ENCODE data around the gene TECTB.

Gene TECTB

GRCh38 chr10:112274831-112275230 is 8.4 kb upstream of the TECTB start:
- Histone ChIP-seq H3K4me3 (ENCODE audit: low read depth in 1 of 2, low read length in 2 of 2) (no peak overlapping the region), H3K4me1 (ENCODE audit: control insufficient read depth in 1 of 2, insufficient read depth in 2 of 2, low read length in 2 of 2) (no peaks in the 10 kb centered on the region), H3K27me3 (ENCODE audit: low read depth, low read length) (no peaks in the 10 kb centered on the region), H3K36me3 (ENCODE audit: control insufficient read depth in 1 of 2, insufficient read depth in 2 of 2, low read length in 2 of 2) (no peaks in the 10 kb centered on the region), H3K27ac (ENCODE audit: low read length) (no peak overlapping the region), H3K9me3 (ENCODE audit: control insufficient read depth in 1 of 2, low read length in 2 of 2) (no peaks in the 10 kb centered on the region)

GRCh38 chr10:112275512-112276245 is 7.5 kb upstream of the TECTB start:
- Histone ChIP-seq H3K9me3 (ENCODE audit: control insufficient read depth in 1 of 2, low read length in 2 of 2) (no peaks in the 10 kb centered on the region), H3K4me1 (ENCODE audit: control insufficient read depth in 1 of 2, insufficient read depth in 2 of 2, low read length in 2 of 2) (no peaks in the 10 kb centered on the region), H3K36me3 (ENCODE audit: control insufficient read depth in 1 of 2, insufficient read depth in 2 of 2, low read length in 2 of 2) (no peaks in the 10 kb centered on the region), H3K27ac (ENCODE audit: low read length) (no peak overlapping the region), H3K27me3 (ENCODE audit: low read depth, low read length) (no peaks in the 10 kb centered on the region), H3K4me3 (ENCODE audit: low read depth in 1 of 2, low read length in 2 of 2) (no peak overlapping the region)

- Histone ChIP-seq H3K4me3 (ENCODE audit: low read depth in 1 of 2, low read length in 2 of 2) (no peak overlapping the region), H3K36me3 (ENCODE audit: control insufficient read depth in 1 of 2, insufficient read depth in 2 of 2, low read length in 2 of 2) (no peaks in the 10 kb centered on the region), H3K27me3 (ENCODE audit: low read depth, low read length) (no peaks in the 10 kb centered on the region), H3K4me1 (ENCODE audit: control insufficient read depth in 1 of 2, insufficient read depth in 2 of 2, low read length in 2 of 2) (no peaks in the 10 kb centered on the region), H3K9me3 (ENCODE audit: control insufficient read depth in 1 of 2, low read length in 2 of 2) (peaks cover 0 to 3% of the 10 kb centered on the region in 2 donors), H3K27ac (ENCODE audit: low read length) (no peak overlapping the region)
Measured at GRCh38 chr10:112278871-112279270, 4.3 kb upstream of the TECTB start.

GRCh38 chr10:112279433-112279832 is 3.8 kb upstream of the TECTB start:
- no peak overlapping the region for H3K27ac ChIP-seq (ENCODE audit: low read length)
- H3K27me3 ChIP-seq (ENCODE audit: low read depth, low read length): no peaks in the 10 kb centered on the region
- peaks cover 0 to 3% of the 10 kb centered on the region in 2 donors for H3K9me3 ChIP-seq (ENCODE audit: control insufficient read depth in 1 of 2, low read length in 2 of 2)
- H3K4me1 ChIP-seq (ENCODE audit: control insufficient read depth in 1 of 2, insufficient read depth in 2 of 2, low read length in 2 of 2): no peaks in the 10 kb centered on the region
- no peak overlapping the region for H3K4me3 ChIP-seq (ENCODE audit: low read depth in 1 of 2, low read length in 2 of 2)
- H3K36me3 ChIP-seq (ENCODE audit: control insufficient read depth in 1 of 2, insufficient read depth in 2 of 2, low read length in 2 of 2): no peaks in the 10 kb centered on the region

GRCh38 chr10:112280205-112280921 is 2.8 kb upstream of the TECTB start:
- H3K4me1 ChIP-seq (ENCODE audit: control insufficient read depth in 1 of 2, insufficient read depth in 2 of 2, low read length in 2 of 2): no peaks in the 10 kb centered on the region
- no peaks in the 10 kb centered on the region for H3K27me3 ChIP-seq (ENCODE audit: low read depth, low read length)
- H3K4me3 ChIP-seq (ENCODE audit: low read depth in 1 of 2, low read length in 2 of 2): no peak overlapping the region
- no peak overlapping the region for H3K27ac ChIP-seq (ENCODE audit: low read length)
- H3K36me3 ChIP-seq (ENCODE audit: control insufficient read depth in 1 of 2, insufficient read depth in 2 of 2, low read length in 2 of 2): no peaks in the 10 kb centered on the region
- peaks cover 0 to 3% of the 10 kb centered on the region in 2 donors for H3K9me3 ChIP-seq (ENCODE audit: control insufficient read depth in 1 of 2, low read length in 2 of 2)

- Histone ChIP-seq H3K9me3 (ENCODE audit: control insufficient read depth in 1 of 2, low read length in 2 of 2) (peaks cover 0 to 3% of the 10 kb centered on the region in 2 donors), H3K36me3 (ENCODE audit: control insufficient read depth in 1 of 2, insufficient read depth in 2 of 2, low read length in 2 of 2) (no peaks in the 10 kb centered on the region), H3K27ac (ENCODE audit: low read length) (no peak overlapping the region), H3K4me3 (ENCODE audit: low read depth in 1 of 2, low read length in 2 of 2) (no peak overlapping the region), H3K4me1 (ENCODE audit: control insufficient read depth in 1 of 2, insufficient read depth in 2 of 2, low read length in 2 of 2) (no peaks in the 10 kb centered on the region), H3K27me3 (ENCODE audit: low read depth, low read length) (no peaks in the 10 kb centered on the region)
Measured at GRCh38 chr10:112282086-112282485, 1.1 kb upstream of the TECTB start.

GRCh38 chr10:112286837-112287818 is 3.9 kb downstream of the TECTB start:
- H3K9me3 ChIP-seq (ENCODE audit: control insufficient read depth in 1 of 2, low read length in 2 of 2): no peaks in the 10 kb centered on the region
- no peaks in the 10 kb centered on the region for H3K36me3 ChIP-seq (ENCODE audit: control insufficient read depth in 1 of 2, insufficient read depth in 2 of 2, low read length in 2 of 2)
- H3K27ac ChIP-seq (ENCODE audit: low read length): no peak overlapping the region
- H3K27me3 ChIP-seq (ENCODE audit: low read depth, low read length): no peaks in the 10 kb centered on the region
- H3K4me3 ChIP-seq (ENCODE audit: low read depth in 1 of 2, low read length in 2 of 2): no peak overlapping the region
- no peaks in the 10 kb centered on the region for H3K4me1 ChIP-seq (ENCODE audit: control insufficient read depth in 1 of 2, insufficient read depth in 2 of 2, low read length in 2 of 2)

GRCh38 chr10:112287844-112288243 is 4.6 kb downstream of the TECTB start:
- no peaks in the 10 kb centered on the region for H3K36me3 ChIP-seq (ENCODE audit: control insufficient read depth in 1 of 2, insufficient read depth in 2 of 2, low read length in 2 of 2)
- no peak overlapping the region for H3K27ac ChIP-seq (ENCODE audit: low read length)
- no peak overlapping the region for H3K4me3 ChIP-seq (ENCODE audit: low read depth in 1 of 2, low read length in 2 of 2)
- no peaks in the 10 kb centered on the region for H3K4me1 ChIP-seq (ENCODE audit: control insufficient read depth in 1 of 2, insufficient read depth in 2 of 2, low read length in 2 of 2)
- no peaks in the 10 kb centered on the region for H3K27me3 ChIP-seq (ENCODE audit: low read depth, low read length)
- no peaks in the 10 kb centered on the region for H3K9me3 ChIP-seq (ENCODE audit: control insufficient read depth in 1 of 2, low read length in 2 of 2)

- no peaks in the 10 kb centered on the region for H3K27me3 ChIP-seq (ENCODE audit: low read depth, low read length)
- H3K27ac ChIP-seq (ENCODE audit: low read length): no peak overlapping the region
- H3K9me3 ChIP-seq (ENCODE audit: control insufficient read depth in 1 of 2, low read length in 2 of 2): no peaks in the 10 kb centered on the region
- no peaks in the 10 kb centered on the region for H3K4me1 ChIP-seq (ENCODE audit: control insufficient read depth in 1 of 2, insufficient read depth in 2 of 2, low read length in 2 of 2)
- H3K4me3 ChIP-seq (ENCODE audit: low read depth in 1 of 2, low read length in 2 of 2): no peak overlapping the region
- no peaks in the 10 kb centered on the region for H3K36me3 ChIP-seq (ENCODE audit: control insufficient read depth in 1 of 2, insufficient read depth in 2 of 2, low read length in 2 of 2)
Measured at GRCh38 chr10:112288486-112288885, 5.3 kb downstream of the TECTB start.

- no peak overlapping the region for H3K27ac ChIP-seq (ENCODE audit: low read length)
- H3K4me3 ChIP-seq (ENCODE audit: low read depth in 1 of 2, low read length in 2 of 2): no peak overlapping the region
- H3K27me3 ChIP-seq (ENCODE audit: low read depth, low read length): no peaks in the 10 kb centered on the region
Measured at GRCh38 chr10:112289373-112290053, 6.3 kb downstream of the TECTB start.

GRCh38 chr10:112290054-112290373 is 6.8 kb downstream of the TECTB start:
- Histone ChIP-seq H3K4me3 (ENCODE audit: low read depth in 1 of 2, low read length in 2 of 2) (no peak overlapping the region), H3K36me3 (ENCODE audit: control insufficient read depth in 1 of 2, insufficient read depth in 2 of 2, low read length in 2 of 2) (no peaks in the 10 kb centered on the region), H3K27me3 (ENCODE audit: low read depth, low read length) (no peaks in the 10 kb centered on the region), H3K9me3 (ENCODE audit: control insufficient read depth in 1 of 2, low read length in 2 of 2) (no peaks in the 10 kb centered on the region), H3K4me1 (ENCODE audit: control insufficient read depth in 1 of 2, insufficient read depth in 2 of 2, low read length in 2 of 2) (no peaks in the 10 kb centered on the region), H3K27ac (ENCODE audit: low read length) (no peak overlapping the region)

More at GRCh38 chr10:112289373-112290053, 6.3 kb downstream of the TECTB start:
- H3K36me3 ChIP-seq (ENCODE audit: control insufficient read depth in 1 of 2, insufficient read depth in 2 of 2, low read length in 2 of 2): no peaks in the 10 kb centered on the region
- no peaks in the 10 kb centered on the region for H3K4me1 ChIP-seq (ENCODE audit: control insufficient read depth in 1 of 2, insufficient read depth in 2 of 2, low read length in 2 of 2)
- no peaks in the 10 kb centered on the region for H3K9me3 ChIP-seq (ENCODE audit: control insufficient read depth in 1 of 2, low read length in 2 of 2)
